ENCODE results near the gene NEFH. TPM values are rescaled to one million over a fixed set of nuclear protein-coding genes. Genes with fewer than 3 reads are reported as not detected.

The NEFH gene
- total RNA-seq, 1 donor from 2014 or later: 27.1 TPM

DNA sequence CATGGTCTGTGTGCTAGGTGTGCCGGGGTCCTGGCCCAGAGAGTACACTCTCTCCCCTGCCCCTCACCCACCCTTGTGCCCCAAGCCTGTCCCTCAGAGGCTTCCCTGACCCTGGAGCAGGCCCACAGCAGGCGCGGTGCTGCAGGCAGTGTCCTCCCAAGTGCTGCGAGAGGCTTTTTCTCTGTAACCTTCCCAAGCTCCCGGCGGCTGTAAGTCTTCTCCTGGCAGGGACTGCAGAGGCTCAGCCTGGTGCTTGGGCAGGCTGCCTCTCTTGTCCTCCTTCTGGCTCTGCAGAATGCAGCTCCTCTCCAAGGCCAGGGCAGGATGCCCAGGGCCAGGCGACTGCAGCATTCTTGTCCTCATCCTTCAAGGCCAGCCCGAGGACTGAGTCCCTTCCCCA is 25.7 kb upstream of the NEFH start:
- Mint-ChIP-seq H3K27me3 (ENCODE audit: unreplicated experiment) (peaks cover 7% of the 10 kb centered on the region), H3K9me3 (ENCODE audit: unreplicated experiment) (peaks cover 1% of the 10 kb centered on the region), H3K4me1 (ENCODE audit: low read depth, unreplicated experiment) (peaks cover 6% of the 10 kb centered on the region), H3K36me3 (ENCODE audit: unreplicated experiment) (no peaks in the 10 kb centered on the region), H3K4me3 (ENCODE audit: unreplicated experiment) (no peak overlapping the region), H3K27ac (ENCODE audit: unreplicated experiment) (no peak overlapping the region)
- DNase-seq: no peak
- TF ChIP-seq, protein P1, sequence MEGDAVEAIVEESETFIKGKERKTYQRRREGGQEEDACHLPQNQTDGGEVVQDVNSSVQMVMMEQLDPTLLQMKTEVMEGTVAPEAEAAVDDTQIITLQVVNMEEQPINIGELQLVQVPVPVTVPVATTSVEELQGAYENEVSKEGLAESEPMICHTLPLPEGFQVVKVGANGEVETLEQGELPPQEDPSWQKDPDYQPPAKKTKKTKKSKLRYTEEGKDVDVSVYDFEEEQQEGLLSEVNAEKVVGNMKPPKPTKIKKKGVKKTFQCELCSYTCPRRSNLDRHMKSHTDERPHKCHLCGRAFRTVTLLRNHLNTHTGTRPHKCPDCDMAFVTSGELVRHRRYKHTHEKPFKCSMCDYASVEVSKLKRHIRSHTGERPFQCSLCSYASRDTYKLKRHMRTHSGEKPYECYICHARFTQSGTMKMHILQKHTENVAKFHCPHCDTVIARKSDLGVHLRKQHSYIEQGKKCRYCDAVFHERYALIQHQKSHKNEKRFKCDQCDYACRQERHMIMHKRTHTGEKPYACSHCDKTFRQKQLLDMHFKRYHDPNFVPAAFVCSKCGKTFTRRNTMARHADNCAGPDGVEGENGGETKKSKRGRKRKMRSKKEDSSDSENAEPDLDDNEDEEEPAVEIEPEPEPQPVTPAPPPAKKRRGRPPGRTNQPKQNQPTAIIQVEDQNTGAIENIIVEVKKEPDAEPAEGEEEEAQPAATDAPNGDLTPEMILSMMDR (IDR thresholded peaks at IDR 0.05; ENCODE audit: partially characterized antibody, unreplicated experiment): no peak

DNA sequence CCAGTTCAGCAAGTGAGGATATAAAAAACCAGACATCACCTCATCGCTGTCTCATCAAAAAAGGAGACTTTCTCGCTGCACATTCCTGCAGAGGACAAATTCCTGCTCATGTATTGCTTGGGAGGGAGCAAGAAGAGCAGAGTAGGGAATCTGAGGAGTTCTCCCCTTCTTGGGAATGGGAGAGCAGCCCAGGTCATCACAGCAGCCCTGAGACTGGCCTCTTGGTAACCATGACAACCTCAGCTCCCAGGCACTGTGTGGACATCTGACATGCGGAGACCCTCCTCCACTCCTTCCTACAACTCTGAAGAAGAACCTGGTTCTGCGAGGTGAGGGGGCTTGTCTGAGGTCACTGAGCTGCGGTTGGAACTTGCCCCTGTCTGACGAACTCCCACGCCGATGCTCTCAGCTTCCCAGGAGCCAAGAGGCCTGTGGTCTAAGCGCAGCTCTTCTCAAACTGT is 23.8 kb upstream of the NEFH start:
- H3K4me1 Mint-ChIP-seq (ENCODE audit: low read depth, unreplicated experiment): peaks cover 6% of the 10 kb centered on the region

DNA sequence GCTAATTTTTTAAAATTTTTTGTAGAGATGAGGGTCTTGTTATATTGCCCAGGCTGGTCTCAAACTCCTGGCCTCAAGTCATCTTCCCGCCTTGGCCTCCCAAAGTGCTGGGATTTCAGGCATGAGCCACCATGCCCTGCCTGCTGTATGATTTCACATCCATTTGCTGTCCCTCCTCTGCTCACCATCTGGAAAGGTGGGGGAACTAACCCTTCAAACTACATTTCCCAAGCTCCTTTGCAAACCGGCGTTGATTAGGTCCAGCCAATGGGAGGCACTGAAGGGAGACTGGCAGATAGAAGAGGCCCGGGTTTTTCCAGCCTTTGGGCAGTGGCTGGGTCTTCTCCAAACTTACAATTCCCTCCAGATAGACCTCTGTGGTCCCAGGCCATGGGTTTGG is 22.3 kb upstream of the NEFH start:
- TF ChIP-seq, protein P1 (IDR thresholded peaks at IDR 0.05; ENCODE audit: partially characterized antibody, unreplicated experiment): no peak
- peak; percentile 47 for DNase-seq
- H3K36me3 Mint-ChIP-seq (ENCODE audit: unreplicated experiment): no peaks in the 10 kb centered on the region
- H3K4me1 Mint-ChIP-seq (ENCODE audit: low read depth, unreplicated experiment): peaks cover 6% of the 10 kb centered on the region
- no peak overlapping the region for H3K27ac Mint-ChIP-seq (ENCODE audit: unreplicated experiment)
- peaks cover 5% of the 10 kb centered on the region for H3K27me3 Mint-ChIP-seq (ENCODE audit: unreplicated experiment)
- H3K9me3 Mint-ChIP-seq (ENCODE audit: unreplicated experiment): peaks cover 1% of the 10 kb centered on the region
- H3K4me3 Mint-ChIP-seq (ENCODE audit: unreplicated experiment): no peak overlapping the region

More for the DNA sequence above, 23.8 kb upstream of the NEFH start:
- peaks cover 3% of the 10 kb centered on the region for H3K27me3 Mint-ChIP-seq (ENCODE audit: unreplicated experiment)
- TF ChIP-seq, protein P1 (IDR thresholded peaks at IDR 0.05; ENCODE audit: partially characterized antibody, unreplicated experiment): no peak
- DNase-seq: no peak
- no peaks in the 10 kb centered on the region for H3K36me3 Mint-ChIP-seq (ENCODE audit: unreplicated experiment)
- no peak overlapping the region for H3K27ac Mint-ChIP-seq (ENCODE audit: unreplicated experiment)
- H3K9me3 Mint-ChIP-seq (ENCODE audit: unreplicated experiment): peaks cover 1% of the 10 kb centered on the region
- no peak overlapping the region for H3K4me3 Mint-ChIP-seq (ENCODE audit: unreplicated experiment)

DNA sequence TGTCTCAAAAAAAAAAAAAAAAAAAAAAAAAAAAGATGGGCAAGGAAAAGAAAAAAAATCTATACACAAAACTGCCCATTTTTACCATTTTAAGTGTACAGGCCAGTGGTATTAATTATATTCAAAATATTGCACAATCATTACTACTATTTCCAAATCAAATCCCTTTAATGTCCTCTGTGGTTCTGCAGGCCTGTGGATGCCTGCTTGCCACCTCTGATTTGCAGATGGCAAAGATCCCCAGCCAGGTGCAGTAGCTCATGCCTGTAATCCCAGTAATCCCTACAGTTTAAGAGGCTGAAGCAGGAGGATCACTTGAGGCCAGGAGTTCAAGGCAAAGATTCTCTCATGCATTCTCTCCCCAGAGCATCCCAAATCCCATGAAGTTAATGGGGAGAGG is 21.5 kb upstream of the NEFH start:
- Mint-ChIP-seq H3K27ac (ENCODE audit: unreplicated experiment) (no peak overlapping the region), H3K9me3 (ENCODE audit: unreplicated experiment) (peaks cover 1% of the 10 kb centered on the region), H3K4me1 (ENCODE audit: low read depth, unreplicated experiment) (peaks cover 6% of the 10 kb centered on the region), H3K27me3 (ENCODE audit: unreplicated experiment) (peaks cover 5% of the 10 kb centered on the region), H3K4me3 (ENCODE audit: unreplicated experiment) (no peak overlapping the region), H3K36me3 (ENCODE audit: unreplicated experiment) (no peaks in the 10 kb centered on the region)
- no peak for DNase-seq
- TF ChIP-seq, protein P1 (IDR thresholded peaks at IDR 0.05; ENCODE audit: partially characterized antibody, unreplicated experiment): no peak

DNA sequence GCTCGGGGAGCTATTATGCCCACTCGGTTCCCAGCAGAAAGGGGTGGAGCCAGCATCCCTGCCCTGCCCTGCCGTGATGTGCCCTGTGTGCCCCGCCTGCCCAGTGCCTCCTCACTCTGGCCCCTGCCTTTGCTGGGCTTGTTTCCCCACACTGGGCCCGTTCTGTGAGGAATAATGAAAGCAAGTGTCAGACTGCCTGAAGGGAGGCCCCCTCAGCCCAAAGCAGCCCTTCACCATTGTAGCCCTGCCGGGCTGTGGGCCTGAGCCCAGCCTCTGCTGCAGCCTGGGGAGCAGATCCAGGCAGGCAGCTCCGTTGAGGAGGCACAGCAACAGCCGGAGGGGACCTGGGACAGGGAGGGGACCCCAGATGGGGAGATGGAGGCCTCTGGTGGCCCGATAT is 20.2 kb upstream of the NEFH start:
- TF ChIP-seq, protein P1 (IDR thresholded peaks at IDR 0.05; ENCODE audit: partially characterized antibody, unreplicated experiment): no peak
- Mint-ChIP-seq H3K4me1 (ENCODE audit: low read depth, unreplicated experiment) (peaks cover 6% of the 10 kb centered on the region), H3K27me3 (ENCODE audit: unreplicated experiment) (peaks cover 6% of the 10 kb centered on the region), H3K36me3 (ENCODE audit: unreplicated experiment) (no peaks in the 10 kb centered on the region), H3K27ac (ENCODE audit: unreplicated experiment) (no peak overlapping the region), H3K4me3 (ENCODE audit: unreplicated experiment) (no peak overlapping the region), H3K9me3 (ENCODE audit: unreplicated experiment) (peaks cover 1% of the 10 kb centered on the region)
- no peak for DNase-seq
